Measurements from ENCODE around the gene DDX49. TPM values are rescaled to one million over a fixed set of nuclear protein-coding genes. Genes with fewer than 3 reads are reported as not detected.

DDX49 gene
- total and polyA plus RNA-seq, 4 donors: 34.6 to 81.8 (median 71.3) TPM

Other genes with a start within 250 kb of the DDX49 start
- 1 to 10 TPM; 5.6 to 7.8 TPM for gene CRTC1, start 236.0 kb upstream of the DDX49 start, total RNA-seq
- gene CRTC1, start 236.0 kb upstream of the DDX49 start, polyA plus RNA-seq (ENCODE audit: insufficient read length in 2 of 2): 10 to 100 TPM; 44.7 to 45.3 TPM
- under 1 TPM in 1 of 2 donors, not detected in 1; 0.40 TPM for gene COMP, start 128.4 kb upstream of the DDX49 start, total RNA-seq
- gene COMP, start 128.4 kb upstream of the DDX49 start, polyA plus RNA-seq (ENCODE audit: insufficient read length in 2 of 2): under 1 TPM; 0.23 to 0.32 TPM
- gene UPF1, start 87.8 kb upstream of the DDX49 start, total RNA-seq: 10 to 100 TPM; 45.2 to 49.7 TPM
- gene UPF1, start 87.8 kb upstream of the DDX49 start, polyA plus RNA-seq (ENCODE audit: insufficient read length in 2 of 2): 10 to 100 TPM; 53.4 to 57.5 TPM
- gene CERS1, start 23.6 kb upstream of the DDX49 start, total RNA-seq: 10 to 100 TPM; 22.5 to 32.8 TPM
- 100 to 1,000 TPM; 121 to 141 TPM for gene CERS1, start 23.6 kb upstream of the DDX49 start, polyA plus RNA-seq (ENCODE audit: insufficient read length in 2 of 2)
- 100 to 1,000 TPM in 1 of 2 donors, 10 to 100 TPM in 1; 77.2 to 181 TPM for gene COPE, start 328 bp upstream of the DDX49 start, total RNA-seq
- 100 to 1,000 TPM; 174 to 188 TPM for gene COPE, start 328 bp upstream of the DDX49 start, polyA plus RNA-seq (ENCODE audit: insufficient read length in 2 of 2)
- 10 to 100 TPM in 1 of 2 donors, 1 to 10 TPM in 1; 9.9 to 32.5 TPM for gene HOMER3, start 21.5 kb downstream of the DDX49 start, total RNA-seq
- gene HOMER3, start 21.5 kb downstream of the DDX49 start, polyA plus RNA-seq (ENCODE audit: insufficient read length in 2 of 2): 10 to 100 TPM; 37.6 to 39.2 TPM
- gene SUGP2, start 113.8 kb downstream of the DDX49 start, total RNA-seq: 10 to 100 TPM; 76.8 to 83.2 TPM
- 100 to 1,000 TPM; 176 to 198 TPM for gene SUGP2, start 113.8 kb downstream of the DDX49 start, polyA plus RNA-seq (ENCODE audit: insufficient read length in 2 of 2)
- 10 to 100 TPM; 28.0 to 29.3 TPM for gene ARMC6, start 113.9 kb downstream of the DDX49 start, total RNA-seq
- gene ARMC6, start 113.9 kb downstream of the DDX49 start, polyA plus RNA-seq (ENCODE audit: insufficient read length in 2 of 2): 10 to 100 TPM; 42.8 to 49.0 TPM
- gene SLC25A42, start 144.3 kb downstream of the DDX49 start, total RNA-seq: 1 to 10 TPM; 7.6 to 9.9 TPM
- gene SLC25A42, start 144.3 kb downstream of the DDX49 start, polyA plus RNA-seq (ENCODE audit: insufficient read length in 2 of 2): 10 to 100 TPM; 19.8 to 25.0 TPM
- 10 to 100 TPM in 1 of 2 donors, 1 to 10 TPM in 1; 9.6 to 23.4 TPM for gene TMEM161A, start 218.8 kb downstream of the DDX49 start, total RNA-seq
- gene TMEM161A, start 218.8 kb downstream of the DDX49 start, polyA plus RNA-seq (ENCODE audit: insufficient read length in 2 of 2): 10 to 100 TPM; 25.1 to 36.8 TPM

All from spinal cord (tissue), 4 donors.